ENCODE measurements around the gene MICOS13. TPM values are rescaled to one million over a fixed set of nuclear protein-coding genes. Genes with fewer than 3 reads are reported as not detected.

Gene MICOS13
- total and polyA plus RNA-seq, 10 donors = 15.7 to 89.5 (median 38.0) TPM

- no peaks in the 10 kb centered on the region for H3K9me3 ChIP-seq
- intact Hi-C loops (cut with DNase I; ENCODE audit: low total_unique reads) = no loop called here
These were observed 15.4 kb upstream of the MICOS13 start for GRCh38 chr19:5695649-5696195.

GRCh38 chr19:5694956-5695648 lies 14.8 kb upstream of the MICOS13 start:
- no peaks in the 10 kb centered on the region for H3K27me3 ChIP-seq (replicated peaks in 1 of 7)
- peaks cover 4 to 89% (median 78%) of the 10 kb centered on the region in 6 donors for H3K36me3 ChIP-seq
- TF ChIP-seq CTCF (IDR thresholded peaks at IDR 0.05 in 8 of 11, conservative IDR thresholded peaks at IDR 0.05 in 3 of 11) (no peak), POLR2AphosphoS5 (IDR thresholded peaks at IDR 0.05) (no peak), POLR2A (IDR thresholded peaks at IDR 0.05) (no peak)
- H3K4me1 ChIP-seq = peaks cover 8 to 44% (median 32%) of the 10 kb centered on the region in 6 donors
- WGBS, 5 donors = 87 to 100% (median 89%) methylated on average over 2 to 8 of the region's 8 CpGs
- intact Hi-C loops (cut with DNase I; ENCODE audit: low total_unique reads) = no loop called here
- no peak for DNase-seq
- no peak overlapping the region for H3K4me3 ChIP-seq
- H3K9me3 ChIP-seq = no peaks in the 10 kb centered on the region
- H3K27ac ChIP-seq = peak overlapping the region in 1 of 8 donors; percentile 6

More at GRCh38 chr19:5695649-5696195, 15.4 kb upstream of the MICOS13 start:
- H3K4me1 ChIP-seq = peaks cover 8 to 42% (median 30%) of the 10 kb centered on the region in 6 donors
- peak in 1 of 3 donors; percentile 7 for TF ChIP-seq POLR2AphosphoS5 (IDR thresholded peaks at IDR 0.05)
- no peak for TF ChIP-seq POLR2A (IDR thresholded peaks at IDR 0.05)
- TF ChIP-seq CTCF (IDR thresholded peaks at IDR 0.05 in 8 of 11, conservative IDR thresholded peaks at IDR 0.05 in 3 of 11) = no peak
- peaks cover 4 to 95% (median 84%) of the 10 kb centered on the region in 6 donors for H3K36me3 ChIP-seq
- no peaks in the 10 kb centered on the region for H3K27me3 ChIP-seq (replicated peaks in 1 of 7)
- 77 to 90% (median 83%) methylated on average over 14 to 28 of the region's 28 CpGs for WGBS, 5 donors
- H3K4me3 ChIP-seq = no peak overlapping the region
- peak overlapping the region in 1 of 8 donors; percentile 6 for H3K27ac ChIP-seq
- peak; percentile 74 for DNase-seq

- Histone ChIP-seq H3K4me3 (no peak overlapping the region), H3K27me3 (replicated peaks in 1 of 7) (no peaks in the 10 kb centered on the region), H3K9me3 (no peaks in the 10 kb centered on the region), H3K27ac (peak overlapping the region in 1 of 8 donors; percentile 92), H3K4me1 (peaks cover 8 to 51% (median 39%) of the 10 kb centered on the region in 6 donors), H3K36me3 (peaks cover 4 to 82% (median 71%) of the 10 kb centered on the region in 6 donors)
- WGBS, 5 donors = 89 to 93% (median 90%) methylated on average over 37 to 45 of the region's 45 CpGs
- TF ChIP-seq CTCF (IDR thresholded peaks at IDR 0.05 in 8 of 11, conservative IDR thresholded peaks at IDR 0.05 in 3 of 11) (no peak), POLR2A (IDR thresholded peaks at IDR 0.05) (no peak), POLR2AphosphoS5 (IDR thresholded peaks at IDR 0.05) (peak in 2 of 3 donors; percentile 23 to 51)
- DNase-seq = peak; percentile 79
- intact Hi-C loops (cut with DNase I; ENCODE audit: low total_unique reads) = no loop called here
These were observed 14.0 kb upstream of the MICOS13 start for GRCh38 chr19:5694167-5694955.
